Neural progenitor cell (in vitro differentiated cells): Measurements from ENCODE around the gene CELF4. TPM values are rescaled to one million over a fixed set of nuclear protein-coding genes. Genes with fewer than 3 reads are reported as not detected.

Experiments
- DNase-seq: peaks from one replicate; pipeline ENCODE4 v3.0.0-alpha.2; 2016; ENCODE audit warnings: low spot score
- H2AFZ ChIP-seq: fragments of 200-600 bp; sonication (generic); replicated peaks from 2 replicates; pipeline ENCODE4 v1.6.1; 2016; ENCODE audit warnings: antibody characterized with exemption
- H3F3A ChIP-seq: fragments of 200-600 bp; sonication (generic); 2 replicates; pipeline ENCODE4 v1.6.1; 2016; ENCODE audit warnings: antibody characterized with exemption, low read depth
- H3K27ac ChIP-seq: fragments of 200-600 bp; sonication (generic); 2 replicates; pipeline ENCODE4 v1.5.1; 2016; ENCODE audit warnings: mild to moderate bottlenecking
- H3K27me3 ChIP-seq: fragments of 200-600 bp; sonication (generic); 2 replicates; pipeline ENCODE4 v1.6.1; 2016; ENCODE audit warnings: mild to moderate bottlenecking, moderate library complexity
- H3K36me3 ChIP-seq: fragments of 200-600 bp; sonication (generic); 2 replicates; pipeline ENCODE4 v1.5.1; 2016
- H3K4me1 ChIP-seq: fragments of 200-600 bp; sonication (generic); 2 replicates; pipeline ENCODE4 v1.6.1; 2016; ENCODE audit warnings: mixed run types
- H3K4me2 ChIP-seq: fragments of 200-600 bp; sonication (generic); 2 replicates; pipeline ENCODE4 v1.6.1; 2016
- H3K4me3 ChIP-seq: fragments of 200-600 bp; sonication (generic); 2 replicates; pipeline ENCODE4 v1.5.1; 2016
- H3K79me2 ChIP-seq: fragments of 200-600 bp; sonication (generic); 2 replicates; pipeline ENCODE4 v1.6.1; 2016; ENCODE audit warnings: low read depth
- H3K9ac ChIP-seq: fragments of 200-600 bp; sonication (generic); 2 replicates; pipeline ENCODE4 v1.6.1; 2016
- H3K9me3 ChIP-seq: fragments of 200-600 bp; sonication (generic); 2 replicates; pipeline ENCODE4 v1.5.1; 2016; ENCODE audit warnings: low read depth
- H4K20me1 ChIP-seq: fragments of 200-600 bp; sonication (generic); 2 replicates; pipeline ENCODE4 v1.6.1; 2016; ENCODE audit warnings: low read depth
- H3K27ac Mint-ChIP-seq: 3 replicates; pipeline ENCODE4 v1.8.0; 2021; ENCODE audit warnings: mixed read lengths
- H3K27me3 Mint-ChIP-seq: 2 replicates; pipeline ENCODE4 v1.8.0; 2022; ENCODE audit warnings: low read depth, mild to moderate bottlenecking, inconsistent platforms, moderate library complexity, mixed read lengths; ENCODE audit not compliant: insufficient read depth
- H3K36me3 Mint-ChIP-seq: 3 replicates; pipeline ENCODE4 v1.8.0; 2021; ENCODE audit warnings: mixed read lengths
- H3K4me1 Mint-ChIP-seq: 3 replicates; pipeline ENCODE4 v1.8.0; 2021; ENCODE audit warnings: mixed read lengths
- H3K4me3 Mint-ChIP-seq: 3 replicates; pipeline ENCODE4 v1.8.0; 2021; ENCODE audit warnings: mild to moderate bottlenecking, moderate library complexity, mixed read lengths
- H3K9me3 Mint-ChIP-seq: 3 replicates; pipeline ENCODE4 v1.8.0; 2020; ENCODE audit warnings: mixed read lengths
- CTCF ChIP-seq: fragments of 200-600 bp; sonication (generic); IDR thresholded peaks from 2 replicates; pipeline ENCODE4 v1.5.1; 2017; ENCODE audit warnings: antibody characterized with exemption, mild to moderate bottlenecking
- EZH2 ChIP-seq: fragments of 200-600 bp; sonication (generic); IDR thresholded peaks from 2 replicates; pipeline ENCODE4 v1.6.1; 2017; ENCODE audit warnings: antibody characterized with exemption, mild to moderate bottlenecking, moderate library complexity
- EZH2phosphoT487 ChIP-seq: fragments of 200-600 bp; sonication (generic); IDR thresholded peaks from 2 replicates; pipeline ENCODE4 v1.6.1; 2017; ENCODE audit warnings: antibody characterized with exemption
- total RNA-seq: library from RNA; depleted of rRNA; stranded (reverse); fragments of >200 nt; gene quantifications from 2 replicates; pipeline ENCODE4 v1.2.3, GENCODE V29; 2015; ENCODE audit warnings: low replicate concordance

The CELF4 gene
- total RNA-seq, 1 donor from 2014 or later, result 1.8 TPM

GRCh38 chr18:37492952-37493351 is 72.6 kb downstream of the CELF4 start:
- peaks cover 11% of the 10 kb centered on the region for H3K27me3 ChIP-seq
- H3K36me3 Mint-ChIP-seq, result no peaks in the 10 kb centered on the region
- no peaks in the 10 kb centered on the region for H4K20me1 ChIP-seq
- no peak for TF ChIP-seq EZH2
- TF ChIP-seq CTCF, result no peak
- TF ChIP-seq EZH2phosphoT487, result no peak
- peaks cover 12% of the 10 kb centered on the region for H3K27me3 Mint-ChIP-seq
- no peak overlapping the region for H3K4me3 Mint-ChIP-seq
- no peaks in the 10 kb centered on the region for H3K9me3 Mint-ChIP-seq
- H3K4me1 Mint-ChIP-seq, result peaks cover 6% of the 10 kb centered on the region
- no peak overlapping the region for H3K4me2 ChIP-seq
- H3F3A ChIP-seq, result no peaks in the 10 kb centered on the region
- DNase-seq, result no peak
- H3K27ac ChIP-seq, result no peak overlapping the region
- no peak overlapping the region for H3K27ac Mint-ChIP-seq
- H3K9ac ChIP-seq, result no peak overlapping the region
- no peaks in the 10 kb centered on the region for H3K9me3 ChIP-seq
- H3K4me3 ChIP-seq, result no peak overlapping the region
- H2AFZ ChIP-seq, result no peak overlapping the region
- H3K4me1 ChIP-seq, result no peaks in the 10 kb centered on the region
- no peaks in the 10 kb centered on the region for H3K79me2 ChIP-seq
- no peaks in the 10 kb centered on the region for H3K36me3 ChIP-seq

DNA sequence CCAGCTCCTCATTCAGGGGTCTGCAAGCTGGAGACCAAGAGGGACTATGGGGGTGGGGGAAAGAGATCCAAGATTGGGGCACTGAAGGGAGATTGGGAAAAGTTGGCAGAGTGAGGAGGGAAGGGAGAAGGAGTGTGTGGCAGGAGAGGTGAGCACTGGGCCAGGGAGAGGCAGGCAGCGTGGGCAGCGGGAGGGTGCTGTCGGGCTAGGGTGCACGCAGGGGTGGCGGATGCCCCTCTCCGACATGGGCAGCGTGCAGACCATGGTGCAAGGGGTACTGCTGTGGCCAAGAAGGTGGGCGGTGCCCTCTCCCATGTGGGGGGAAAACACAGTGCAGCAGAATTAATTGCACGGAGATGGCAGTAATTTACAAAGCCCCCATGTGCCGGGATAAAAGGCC is 74.1 kb downstream of the CELF4 start:
- no peak for DNase-seq
- no peak overlapping the region for H3K4me3 Mint-ChIP-seq
- H3K36me3 Mint-ChIP-seq, result no peaks in the 10 kb centered on the region
- no peaks in the 10 kb centered on the region for H3K79me2 ChIP-seq
- H2AFZ ChIP-seq, result no peak overlapping the region
- H3K27ac ChIP-seq, result no peak overlapping the region
- no peaks in the 10 kb centered on the region for H3K36me3 ChIP-seq
- no peak overlapping the region for H3K4me2 ChIP-seq
- no peaks in the 10 kb centered on the region for H3F3A ChIP-seq
- peaks cover 4% of the 10 kb centered on the region for H4K20me1 ChIP-seq
- peaks cover 26% of the 10 kb centered on the region for H3K27me3 ChIP-seq
- no peaks in the 10 kb centered on the region for H3K4me1 ChIP-seq
- peaks cover 11% of the 10 kb centered on the region for H3K4me1 Mint-ChIP-seq
- no peaks in the 10 kb centered on the region for H3K9me3 ChIP-seq
- no peak overlapping the region for H3K4me3 ChIP-seq
- H3K27ac Mint-ChIP-seq, result no peak overlapping the region
- peaks cover 20% of the 10 kb centered on the region for H3K27me3 Mint-ChIP-seq
- TF ChIP-seq EZH2, result no peak
- no peak for TF ChIP-seq CTCF
- H3K9me3 Mint-ChIP-seq, result peaks cover 2% of the 10 kb centered on the region
- H3K9ac ChIP-seq, result no peak overlapping the region

DNA sequence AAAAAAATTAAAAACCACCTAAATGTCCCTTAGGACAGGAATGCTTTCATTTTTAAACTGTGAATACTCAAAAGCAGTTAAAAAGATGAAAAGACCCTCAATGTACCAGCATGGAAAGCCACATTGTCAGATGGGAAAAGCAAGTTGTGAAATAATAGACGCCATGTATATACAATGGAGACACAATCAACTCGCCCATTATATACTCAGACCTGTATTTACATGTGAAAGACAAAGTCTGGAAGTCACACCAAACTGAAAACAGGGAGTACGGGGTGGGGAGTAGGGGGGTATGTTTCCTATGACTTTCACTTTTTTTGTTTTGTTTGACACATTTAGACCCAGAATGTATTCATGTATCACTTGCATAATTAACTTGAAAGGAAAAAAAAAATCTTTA is 75.6 kb downstream of the CELF4 start:
- Mint-ChIP-seq H3K4me3 (no peak overlapping the region), H3K4me1 (peaks cover 11% of the 10 kb centered on the region), H3K9me3 (peaks cover 4% of the 10 kb centered on the region), H3K36me3 (no peaks in the 10 kb centered on the region), H3K27me3 (peaks cover 30% of the 10 kb centered on the region), H3K27ac (no peak overlapping the region)
- Histone ChIP-seq H3K27me3 (peaks cover 41% of the 10 kb centered on the region), H4K20me1 (peaks cover 11% of the 10 kb centered on the region), H3K9ac (no peak overlapping the region), H3K4me2 (no peak overlapping the region), H3K79me2 (no peaks in the 10 kb centered on the region), H3F3A (no peaks in the 10 kb centered on the region), H3K9me3 (no peaks in the 10 kb centered on the region), H3K36me3 (no peaks in the 10 kb centered on the region), H2AFZ (no peak overlapping the region), H3K4me1 (peaks cover 5% of the 10 kb centered on the region), H3K27ac (no peak overlapping the region), H3K4me3 (no peak overlapping the region)
- no peak for TF ChIP-seq EZH2phosphoT487
- no peak for DNase-seq

- Histone ChIP-seq H3K79me2 (no peaks in the 10 kb centered on the region), H3K4me3 (no peak overlapping the region), H3K4me2 (no peak overlapping the region), H4K20me1 (peaks cover 21% of the 10 kb centered on the region), H3K27me3 (peaks cover 51% of the 10 kb centered on the region), H3K9ac (no peak overlapping the region), H2AFZ (no peak overlapping the region), H3F3A (peaks cover 8% of the 10 kb centered on the region), H3K4me1 (peaks cover 5% of the 10 kb centered on the region), H3K9me3 (no peaks in the 10 kb centered on the region), H3K36me3 (no peaks in the 10 kb centered on the region), H3K27ac (no peak overlapping the region)
- no peak overlapping the region for H3K4me3 Mint-ChIP-seq
- H3K27ac Mint-ChIP-seq, result no peak overlapping the region
- no peaks in the 10 kb centered on the region for H3K36me3 Mint-ChIP-seq
- DNase-seq, result no peak
- TF ChIP-seq CTCF (no peak), EZH2 (no peak), EZH2phosphoT487 (no peak)
- peaks cover 4% of the 10 kb centered on the region for H3K9me3 Mint-ChIP-seq
- H3K27me3 Mint-ChIP-seq, result peaks cover 38% of the 10 kb centered on the region
- peaks cover 14% of the 10 kb centered on the region for H3K4me1 Mint-ChIP-seq
Observed at GRCh38 chr18:37489011-37489410, 76.6 kb downstream of the CELF4 start.
